Right lobe of liver (tissue), 6 donors: ENCODE measurements around the gene ZNF609. TPM values are rescaled to one million over a fixed set of nuclear protein-coding genes. Genes with fewer than 3 reads are reported as not detected.

Source experiments
- ATAC-seq, 4 donors: fragments of 200-7000 bp; cut with Tn5 transposase; one replicate each; pipeline ENCODE4 v1.9.1; 2020; ENCODE audit warnings: mild to moderate bottlenecking in 4 of 4, moderate library complexity in 4 of 4
- DNase-seq, 3 donors: peaks; one replicate each; pipeline ENCODE4 v3.0.0-alpha.2; 2020
- H3K27ac ChIP-seq, 3 donors: fragments of 200-600 bp; one replicate each; pipeline ENCODE4 v1.8.0; 2022
- H3K27me3 ChIP-seq, 2 donors: fragments of 200-600 bp; one replicate each; pipeline ENCODE4 v1.8.0; 2022
- H3K36me3 ChIP-seq, 4 donors: fragments of 200-600 bp; sonication (generic) in 1 of 4; one replicate each; pipeline versions ENCODE4 v1.5.1 to v1.8.0; 2017 to 2022; ENCODE audit warnings: control low read depth in 1 of 4
- H3K4me1 ChIP-seq, 4 donors: fragments of 200-600 bp; sonication (generic) in 1 of 4; one replicate each; pipeline versions ENCODE4 v1.5.1 to v1.8.0; 2017 to 2022; ENCODE audit warnings: control low read depth in 1 of 4
- H3K4me3 ChIP-seq, 3 donors: fragments of 200-600 bp; one replicate each; pipeline ENCODE4 v1.8.0; 2022
- H3K9me3 ChIP-seq, 4 donors: fragments of 200-600 bp; sonication (generic) in 1 of 4; one replicate each; pipeline versions ENCODE4 v1.5.1 to v1.8.0; 2017 to 2022; ENCODE audit warnings: control low read depth in 1 of 4
- CTCF ChIP-seq, 4 donors: fragments of 200-600 bp in 3 of 4; fragments of 450-650 bp in 1 of 4; IDR thresholded peaks; one replicate each; pipeline versions ENCODE4 v1.5.1 to v1.8.0; 2016 to 2022; ENCODE audit warnings: antibody characterized with exemption in 4 of 4, mild to moderate bottlenecking in 2 of 4
- POLR2A ChIP-seq: fragments of 450-650 bp; IDR thresholded peaks from one replicate; pipeline ENCODE4 v1.6.1; 2017; ENCODE audit warnings: antibody characterized with exemption, mild to moderate bottlenecking
- WGBS: methylation state at CpG from one replicate; pipeline ENCODE4 v1.1.6; 2018; ENCODE audit warnings: low coverage, low lambda C conversion rate; ENCODE audit not compliant: insufficient coverage; ENCODE audit errors: missing lambda C conversion rate; 5-methylcytosine and 5-hydroxymethylcytosine counted together
- intact Hi-C, 2 donors: fragments of 100-400 bp; cut with DNase I; formaldehyde crosslinking; loops; one replicate each; pipeline versions ENCODE4 v1.11.2 to v1.14.1; 2022
- total RNA-seq, 6 experiments: library from RNA; depleted of rRNA in 2 of 6; stranded (reverse); fragments of >200 nt in 2 of 6; fragmentation: NEBNext Ultra II Directional in 3 of 6; extraction: Animal tissue kit (Norgen Biotek cat#: 25700) in 3 of 6; gene quantifications; one replicate each; pipeline versions ENCODE4 v1.1.0 to v1.2.4, GENCODE V29; 2016 to 2023
- donor health status: DM: no; HTN: yes; CAD: no.
- donor health status: DM: no; HTN: no; CAD: no.
- donor health status: DM: no; HTN: no; CAD: no.
- donor health status: DM: no; HTN: yes; CAD: no.
- donor health status: DM: no; HTN: yes; CAD: no.

ZNF609 gene
- total RNA-seq, 6 experiments from 2014 or later: 10.7 to 16.1 (median 13.5) TPM

- no peak for DNase-seq
- Histone ChIP-seq H3K9me3 (no peaks in the 10 kb centered on the region), H3K36me3 (peaks cover 0 to 7% (median 2%) of the 10 kb centered on the region in 4 donors), H3K4me1 (peaks cover 0 to 13% (median 0%) of the 10 kb centered on the region in 4 donors), H3K27ac (peak overlapping the region in 1 of 3 donors; percentile 1), H3K27me3 (no peaks in the 10 kb centered on the region), H3K4me3 (no peak overlapping the region)
- intact Hi-C loops: no loop called here
- 51% methylated on average over 3 of the region's 3 CpGs for WGBS
- TF ChIP-seq POLR2A: no peak
- TF ChIP-seq CTCF (IDR thresholded peaks at IDR 0.05): no peak
- ATAC-seq: peak in 3 of 4 donors; percentile 54 to 89 (median 58)
Measured at GRCh38 chr15:64443747-64444621, 16.4 kb upstream of the ZNF609 start.

GRCh38 chr15:64444836-64445235 lies 15.5 kb upstream of the ZNF609 start:
- Histone ChIP-seq H3K4me3 (no peak overlapping the region), H3K27me3 (no peaks in the 10 kb centered on the region), H3K36me3 (peaks cover 0 to 7% (median 2%) of the 10 kb centered on the region in 4 donors), H3K4me1 (peaks cover 0 to 13% (median 0%) of the 10 kb centered on the region in 4 donors), H3K27ac (no peak overlapping the region), H3K9me3 (no peaks in the 10 kb centered on the region)
- no peak for DNase-seq
- no peak for ATAC-seq
- TF ChIP-seq POLR2A: no peak
- TF ChIP-seq CTCF (IDR thresholded peaks at IDR 0.05): no peak
- intact Hi-C loops: no loop called here

- intact Hi-C loops: no loop called here
- ATAC-seq: peak; percentile 49 to 82 (median 58)
- Histone ChIP-seq H3K27ac (no peak overlapping the region), H3K4me1 (peaks cover 0 to 19% (median 3%) of the 10 kb centered on the region in 4 donors), H3K9me3 (no peaks in the 10 kb centered on the region), H3K27me3 (no peaks in the 10 kb centered on the region), H3K36me3 (peaks cover 0 to 7% (median 3%) of the 10 kb centered on the region in 4 donors), H3K4me3 (no peak overlapping the region)
- TF ChIP-seq POLR2A (no peak), CTCF (IDR thresholded peaks at IDR 0.05) (peak in 1 of 4 donors; percentile 17)
- DNase-seq: no peak
- WGBS: 78% methylated on average over 4 of the region's 6 CpGs
Measured at GRCh38 chr15:64447536-64448315, 12.7 kb upstream of the ZNF609 start.

GRCh38 chr15:64452988-64453688 lies 7.2 kb upstream of the ZNF609 start:
- Histone ChIP-seq H3K36me3 (peaks cover 0 to 6% (median 2%) of the 10 kb centered on the region in 4 donors), H3K4me1 (peaks cover 0 to 46% (median 17%) of the 10 kb centered on the region in 4 donors), H3K27ac (peak overlapping the region in 2 of 3 donors; percentile 21 to 27), H3K27me3 (no peaks in the 10 kb centered on the region), H3K4me3 (no peak overlapping the region), H3K9me3 (no peaks in the 10 kb centered on the region)
- intact Hi-C loops: no loop called here
- DNase-seq (peak; percentile 60 to 84 (median 76)), ATAC-seq (peak; percentile 60 to 73 (median 66))
- TF ChIP-seq CTCF (IDR thresholded peaks at IDR 0.05): no peak
- TF ChIP-seq POLR2A: no peak
- WGBS: 31% methylated on average over 6 of the region's 6 CpGs
